Activated CD4-positive, alpha-beta memory T cell treated with anti-CD3 and anti-CD28 coated beads for 36 hours (primary cell): Measurements from ENCODE around the gene LPO. TPM values are rescaled to one million over a fixed set of nuclear protein-coding genes. Genes with fewer than 3 reads are reported as not detected.

Experiments used
- CTCF ChIA-PET: fragments of 350-600 bp; sonication (Branson Sonifier 250); formaldehyde crosslinking; loops from one replicate; lab custom pipeline; 2021; ENCODE audit warnings: antibody characterized with exemption, inconsistent platforms; lab: Charles Lee
- POLR2A ChIA-PET: fragments of 350-600 bp; sonication (Branson Sonifier 250); formaldehyde crosslinking; loops from one replicate; lab custom pipeline; 2021; ENCODE audit warnings: antibody characterized with exemption; lab: Charles Lee
- DNase-seq: peaks from one replicate; pipeline ENCODE4 v3.0.0-alpha.2; 2020
- H3K27ac Mint-ChIP-seq: one replicate; pipeline ENCODE4 v1.8.0; 2021; ENCODE audit warnings: mixed read lengths
- H3K27me3 Mint-ChIP-seq: one replicate; pipeline ENCODE4 v1.8.0; 2021; ENCODE audit warnings: mixed read lengths
- H3K36me3 Mint-ChIP-seq: one replicate; pipeline ENCODE4 v1.8.0; 2021; ENCODE audit warnings: mixed read lengths
- H3K4me1 Mint-ChIP-seq: one replicate; pipeline ENCODE4 v1.8.0; 2021; ENCODE audit warnings: low read depth, mixed read lengths
- H3K4me3 Mint-ChIP-seq: one replicate; pipeline ENCODE4 v1.8.0; 2021; ENCODE audit warnings: mild to moderate bottlenecking, mixed read lengths
- H3K9me3 Mint-ChIP-seq: one replicate; pipeline ENCODE4 v1.8.0; 2021; ENCODE audit warnings: mixed read lengths
- intact Hi-C: fragments of 100-400 bp; cut with micrococcal nuclease; formaldehyde crosslinking; loops from one replicate; pipeline ENCODE4 v1.15.1; 2023
- total RNA-seq, 2 experiments: library from RNA; stranded (reverse); gene quantifications; one replicate each; pipeline ENCODE4 v1.2.3, GENCODE V29; 2021

LPO gene
- total RNA-seq, 2 experiments from 2014 or later, result not detected

GRCh38 chr17:58317421-58318064 is 79.2 kb downstream of the LPO start:
- peak; percentile 89 for DNase-seq
- Mint-ChIP-seq H3K9me3 (no peaks in the 10 kb centered on the region), H3K27me3 (no peaks in the 10 kb centered on the region), H3K4me1 (peaks cover 18% of the 10 kb centered on the region), H3K36me3 (peaks cover 8% of the 10 kb centered on the region), H3K4me3 (no peak overlapping the region), H3K27ac (peak overlapping the region; percentile 85)
- ChIA-PET CTCF (interaction anchor here (0.6 to 5.4 kb wide), 55 partner anchors 9 to 318 kb away, joined by 3 to 133 read pairs (median 5); partner anchors contain the start of genes HSF5, MKS1, MPO and MTMR4), POLR2A (interaction anchor here (0.6 to 3.7 kb wide), 17 partner anchors 10 to 340 kb away, joined by 3 to 129 read pairs (median 8); partner anchors contain the start of genes HSF5, RNF43, SUPT4H1 and TSPOAP1)
- intact Hi-C loops, result loop anchor here (1.0 to 5.0 kb wide), 8 partner anchors 12 to 201 kb away; partner anchors contain the start of genes RNF43 and SUPT4H1

- H3K4me3 Mint-ChIP-seq, result no peak overlapping the region
- intact Hi-C loops, result loop anchor here (5.0 kb wide), 1 partner anchor 174 kb away; no protein-coding TSS in a partner anchor
- peaks cover 18% of the 10 kb centered on the region for H3K4me1 Mint-ChIP-seq
- peak; percentile 8 for DNase-seq
- H3K36me3 Mint-ChIP-seq, result peaks cover 10% of the 10 kb centered on the region
- CTCF ChIA-PET, result interaction anchor here (0.6 to 5.4 kb wide), 53 partner anchors 9 to 318 kb away, joined by 3 to 133 read pairs (median 5); partner anchors contain the start of genes HSF5, MKS1, MPO and MTMR4
- no peaks in the 10 kb centered on the region for H3K27me3 Mint-ChIP-seq
- POLR2A ChIA-PET, result interaction anchor here (0.8 to 3.7 kb wide), 16 partner anchors 9 to 340 kb away, joined by 3 to 129 read pairs (median 8); partner anchors contain the start of genes HSF5, RNF43, SUPT4H1 and TSPOAP1
- no peaks in the 10 kb centered on the region for H3K9me3 Mint-ChIP-seq
- peak overlapping the region; percentile 85 for H3K27ac Mint-ChIP-seq
Measured at GRCh38 chr17:58318065-58318481, 79.7 kb downstream of the LPO start.

Other genes with a start within 250 kb of the LPO start
- 100 to 1,000 TPM; 325 to 326 TPM for gene SRSF1, start 231.3 kb upstream of the LPO start, total RNA-seq
- gene DYNLL2, start 155.2 kb upstream of the LPO start, total RNA-seq, result 10 to 100 TPM; 24.8 to 26.8 TPM
- under 1 TPM; 0.17 to 0.27 TPM for gene OR4D1, start 90.2 kb upstream of the LPO start, total RNA-seq
- not detected for gene OR4D2, start 71.6 kb upstream of the LPO start, total RNA-seq
- not detected for gene EPX, start 45.9 kb upstream of the LPO start, total RNA-seq
- gene MKS1, start 19.3 kb upstream of the LPO start, total RNA-seq, result 10 to 100 TPM; 23.5 to 27.3 TPM
- under 1 TPM; 0.17 to 0.22 TPM for gene MPO, start 42.4 kb downstream of the LPO start, total RNA-seq
- gene TSPOAP1, start 90.2 kb downstream of the LPO start, total RNA-seq, result 10 to 100 TPM; 21.6 to 22.7 TPM
- 100 to 1,000 TPM; 113 to 114 TPM for gene SUPT4H1, start 113.6 kb downstream of the LPO start, total RNA-seq
- gene RNF43, start 178.9 kb downstream of the LPO start, total RNA-seq, result under 1 TPM; 0.39 to 0.93 TPM
- 1 to 10 TPM; 2.9 to 3.0 TPM for gene HSF5, start 249.8 kb downstream of the LPO start, total RNA-seq